ENCODE results near the gene ZNF385B.

- TF ChIP-seq CTCF (IDR thresholded peaks at IDR 0.05) = peak; percentile 76
- no peak for TF ChIP-seq EZH2 (IDR thresholded peaks at IDR 0.05; ENCODE audit: borderline replicate concordance, insufficient read depth, low read depth, low read length, poor library complexity, severe bottlenecking)
Observed at GRCh38 chr2:179751163-179751809, 110.1 kb downstream of the ZNF385B start.

Measured in B cell (primary cell).